RPMI8226 (cell line): ENCODE measurements around the gene PODNL1.

Experiments used
- DNase-seq: peaks from one replicate; pipeline ENCODE4 v3.0.0-alpha.2; 2015

PODNL1 gene

DNA sequence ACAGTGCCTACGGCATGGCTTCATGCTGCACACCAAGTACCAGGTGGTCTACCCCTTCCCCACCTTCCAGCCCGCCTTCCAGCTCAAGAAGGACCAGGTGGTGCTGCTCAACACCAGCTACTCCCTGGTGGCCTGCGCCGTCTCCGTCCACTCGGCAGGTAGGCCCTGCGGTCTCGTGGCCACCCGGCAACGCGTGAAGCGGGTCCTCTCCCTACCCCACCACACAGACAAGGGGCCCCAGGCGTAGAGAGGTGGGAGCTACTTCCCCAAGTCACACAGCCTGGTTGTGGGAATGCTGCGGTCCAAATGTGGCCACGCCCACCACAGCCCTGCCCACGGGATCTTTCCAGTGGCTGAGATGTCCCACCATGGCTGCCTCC lies 18.1 kb upstream of the PODNL1 start:
- no peak for DNase-seq

DNA sequence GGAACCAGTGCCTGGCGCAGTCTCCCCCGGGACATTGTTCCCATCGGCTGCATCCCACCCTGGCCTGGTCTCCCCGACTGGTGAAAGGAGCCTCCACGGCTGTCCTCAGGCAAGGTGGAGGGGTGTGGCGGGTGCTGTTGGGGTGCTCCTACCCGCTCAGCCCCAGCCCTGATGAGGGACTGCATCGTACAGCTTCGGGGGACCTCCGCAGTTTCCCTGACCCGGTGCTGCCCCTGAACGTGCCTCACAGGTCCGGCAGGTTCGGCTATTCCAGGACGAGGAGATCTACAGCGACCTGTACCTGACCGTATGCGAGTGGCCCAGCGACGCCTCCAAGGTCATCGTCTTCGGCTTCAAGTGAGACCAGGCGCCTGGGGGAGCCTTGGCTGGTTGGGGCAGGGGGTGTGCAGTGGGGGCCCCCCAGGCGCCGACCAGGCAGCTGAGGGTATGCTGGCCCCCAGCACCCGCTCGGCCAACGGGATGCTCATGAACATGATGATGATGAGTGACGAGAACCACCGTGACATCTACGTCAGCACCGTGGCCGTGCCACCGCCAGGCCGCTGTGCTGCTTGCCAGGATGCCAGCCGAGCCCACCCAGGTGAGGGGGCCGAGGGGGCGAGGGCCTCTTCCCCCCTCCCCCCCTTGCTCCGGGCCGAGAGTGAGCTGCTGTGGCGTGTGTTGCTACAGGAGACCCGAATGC lies 17.6 kb upstream of the PODNL1 start:
- DNase-seq, result no peak

DNA sequence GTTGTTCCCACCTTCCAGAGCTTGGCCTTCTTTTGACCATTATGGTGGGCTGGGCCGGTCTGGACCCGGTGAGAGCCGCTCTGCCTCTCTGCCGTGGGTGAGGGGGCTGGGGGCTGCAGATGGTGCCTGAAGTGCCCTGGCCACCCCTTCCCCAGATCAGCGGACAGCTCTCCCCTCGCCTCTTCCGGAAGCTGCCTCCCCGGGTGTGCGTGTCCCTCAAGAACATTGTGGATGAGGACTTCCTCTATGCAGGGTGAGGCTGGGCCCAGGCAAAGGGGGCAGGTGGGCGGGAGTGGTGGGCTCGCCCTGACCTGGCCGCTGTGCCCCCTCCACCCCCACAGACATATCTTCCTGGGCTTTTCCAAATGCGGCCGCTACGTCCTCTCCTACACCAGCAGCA lies 16.0 kb upstream of the PODNL1 start:
- DNase-seq, result no peak

DNA sequence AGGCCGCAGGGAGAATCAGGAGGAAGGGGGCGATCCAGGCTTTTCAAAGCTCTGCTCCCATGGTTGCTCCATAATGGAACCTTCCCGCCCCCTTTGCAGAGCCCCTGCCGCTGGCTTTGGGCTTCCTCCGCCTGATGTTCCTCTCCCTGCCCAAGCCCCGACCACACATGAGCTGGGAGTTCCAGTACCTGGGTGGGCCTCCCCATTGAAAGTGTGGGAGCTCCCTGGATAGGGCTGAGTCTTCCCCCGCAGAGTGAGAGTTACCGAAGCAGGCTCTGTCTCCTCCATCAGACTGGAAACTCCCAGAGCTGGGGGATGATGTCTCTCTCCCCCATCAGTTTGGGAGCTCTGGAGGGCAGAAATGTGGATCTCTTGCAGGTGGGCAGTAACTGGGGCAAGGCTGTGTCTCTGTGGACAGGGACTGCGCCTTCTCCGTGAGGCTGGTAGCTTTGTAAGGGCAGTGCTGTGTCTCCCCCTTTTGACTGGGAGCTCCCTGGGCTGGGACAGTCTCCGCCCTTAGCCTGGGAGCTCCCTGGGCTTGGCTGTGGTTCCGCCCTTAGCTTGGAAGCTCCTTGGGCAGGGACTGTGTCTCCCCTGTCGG lies 14.8 kb upstream of the PODNL1 start:
- peak; percentile 43 for DNase-seq

DNA sequence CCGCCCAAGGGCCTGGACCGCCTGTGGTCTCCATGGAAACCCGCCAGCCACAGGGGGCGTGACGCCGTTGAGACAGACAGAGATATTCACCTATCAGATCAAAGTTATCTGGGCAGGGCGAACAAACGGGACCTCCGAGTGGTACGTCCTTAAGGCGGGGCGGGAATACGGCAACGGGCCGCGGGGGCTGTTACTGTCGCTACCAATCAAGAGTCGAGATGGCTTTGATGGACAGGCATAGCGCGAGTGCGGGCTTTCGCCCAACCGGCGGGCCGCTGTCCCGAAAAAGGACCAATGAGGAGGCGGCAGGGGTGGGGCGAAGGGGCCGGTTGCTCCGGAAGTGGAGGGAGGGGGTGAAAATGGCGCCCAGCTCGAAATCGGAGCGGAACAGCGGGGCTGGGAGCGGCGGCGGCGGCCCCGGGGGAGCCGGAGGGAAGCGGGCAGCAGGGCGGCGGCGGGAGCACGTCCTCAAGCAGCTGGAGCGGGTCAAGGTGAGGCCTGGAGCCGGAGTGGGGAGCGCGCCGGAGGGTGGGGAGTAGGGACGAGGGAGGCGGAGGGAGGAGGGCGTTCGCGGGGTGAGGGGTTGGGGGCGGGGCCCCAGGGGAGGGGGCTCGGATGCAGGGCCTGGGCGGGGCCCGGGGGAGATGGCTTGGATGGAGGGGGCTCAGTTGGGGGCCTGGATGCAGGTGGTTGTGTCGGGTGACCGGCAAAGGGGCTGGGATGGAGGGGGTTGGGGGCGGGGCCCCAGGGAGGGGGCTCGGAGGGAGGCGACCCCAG lies 14.1 kb upstream of the PODNL1 start, which contains the start of gene DCAF15:
TSS of gene DCAF15 (plus strand) at position 356 of the 777 bp plus-strand sequence. CDS start at position 360, 4 bp downstream.
- peak; percentile 99 for DNase-seq

DNA sequence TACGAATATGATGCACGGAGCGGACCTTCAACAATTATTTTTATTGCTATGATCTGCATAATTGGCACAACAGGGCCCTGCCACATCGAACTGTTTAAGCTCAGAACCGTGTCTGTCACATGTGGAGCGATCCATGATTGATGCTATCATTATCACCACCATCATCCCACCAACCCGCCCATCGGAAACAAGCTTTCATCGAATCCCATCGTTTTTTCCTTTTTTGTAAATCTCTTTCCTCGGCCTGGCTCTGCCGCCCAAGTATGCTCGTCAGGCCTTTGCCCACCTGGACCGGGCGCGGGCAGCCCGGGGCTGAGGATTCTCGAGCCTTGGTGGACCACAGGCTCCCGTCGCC lies 13.6 kb upstream of the PODNL1 start:
- no peak for DNase-seq

DNA sequence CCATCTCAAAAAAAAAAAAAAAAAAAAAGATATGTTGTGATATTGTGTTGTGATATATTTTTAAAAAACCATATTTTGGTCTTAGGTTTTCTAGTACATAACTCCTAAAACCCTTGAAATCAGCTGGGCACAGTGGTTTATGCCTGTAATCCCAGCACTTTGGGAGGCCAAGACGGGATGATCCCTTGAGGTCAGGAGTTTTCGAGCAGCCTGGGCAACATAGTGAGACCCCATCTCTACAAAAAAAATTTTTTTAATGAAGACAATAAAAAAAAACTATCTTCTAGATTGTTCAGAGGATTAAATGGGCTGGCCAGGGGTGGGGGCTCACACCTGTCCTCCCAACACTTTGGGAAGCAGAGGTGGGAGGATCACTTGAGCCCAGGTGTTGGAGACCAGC lies 12.8 kb upstream of the PODNL1 start:
- no peak for DNase-seq

DNA sequence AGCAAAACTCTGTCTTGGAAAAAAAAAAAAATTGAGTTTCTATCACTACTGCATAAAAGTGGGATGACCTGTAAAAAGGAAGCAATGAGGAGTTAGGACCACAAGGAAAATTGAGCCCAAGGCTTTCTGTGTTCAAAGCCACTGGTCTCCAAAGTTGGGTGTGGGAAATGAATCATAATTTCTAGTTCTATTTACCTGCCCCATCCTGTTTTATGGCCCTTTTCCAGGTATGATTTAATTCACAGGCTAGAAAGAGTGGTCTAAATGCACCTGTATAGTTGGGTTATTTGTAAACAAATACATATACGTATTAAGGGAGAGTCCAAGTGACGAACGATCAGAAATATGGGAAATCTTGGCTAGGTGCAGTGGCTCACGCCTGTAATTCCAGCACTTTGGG lies 8.2 kb upstream of the PODNL1 start:
- no peak for DNase-seq

DNA sequence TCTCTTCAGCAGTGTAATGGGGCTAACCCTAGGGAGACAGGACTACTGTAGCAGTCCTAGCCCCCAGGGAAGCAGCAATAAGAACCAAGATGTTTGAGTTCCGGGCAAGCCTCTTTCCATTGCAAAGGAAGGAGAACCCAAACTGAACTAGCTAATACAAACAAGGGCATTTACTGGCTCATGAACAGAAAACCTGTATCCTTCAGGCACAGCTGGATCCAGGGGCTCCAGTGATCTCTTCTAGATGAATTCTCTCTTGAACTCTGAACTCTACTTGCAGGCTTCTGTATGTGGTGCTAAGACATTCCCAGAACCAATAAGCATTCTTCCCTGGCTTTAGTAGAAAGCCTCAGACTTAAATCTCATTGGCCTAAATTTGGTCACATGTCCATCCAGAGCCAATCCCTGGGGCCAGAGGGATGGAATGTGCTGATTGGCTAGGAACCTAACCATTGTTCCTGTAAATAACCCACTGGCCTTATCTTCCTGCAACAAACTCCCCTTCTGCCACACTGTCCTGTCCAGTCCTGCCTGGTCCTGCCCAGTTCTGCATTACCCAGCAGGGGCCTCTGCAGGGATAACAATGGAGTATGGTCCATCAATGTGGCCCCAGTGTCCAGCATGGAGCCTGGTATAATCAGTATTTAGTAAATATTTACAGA lies 3.9 kb upstream of the PODNL1 start:
- no peak for DNase-seq

DNA sequence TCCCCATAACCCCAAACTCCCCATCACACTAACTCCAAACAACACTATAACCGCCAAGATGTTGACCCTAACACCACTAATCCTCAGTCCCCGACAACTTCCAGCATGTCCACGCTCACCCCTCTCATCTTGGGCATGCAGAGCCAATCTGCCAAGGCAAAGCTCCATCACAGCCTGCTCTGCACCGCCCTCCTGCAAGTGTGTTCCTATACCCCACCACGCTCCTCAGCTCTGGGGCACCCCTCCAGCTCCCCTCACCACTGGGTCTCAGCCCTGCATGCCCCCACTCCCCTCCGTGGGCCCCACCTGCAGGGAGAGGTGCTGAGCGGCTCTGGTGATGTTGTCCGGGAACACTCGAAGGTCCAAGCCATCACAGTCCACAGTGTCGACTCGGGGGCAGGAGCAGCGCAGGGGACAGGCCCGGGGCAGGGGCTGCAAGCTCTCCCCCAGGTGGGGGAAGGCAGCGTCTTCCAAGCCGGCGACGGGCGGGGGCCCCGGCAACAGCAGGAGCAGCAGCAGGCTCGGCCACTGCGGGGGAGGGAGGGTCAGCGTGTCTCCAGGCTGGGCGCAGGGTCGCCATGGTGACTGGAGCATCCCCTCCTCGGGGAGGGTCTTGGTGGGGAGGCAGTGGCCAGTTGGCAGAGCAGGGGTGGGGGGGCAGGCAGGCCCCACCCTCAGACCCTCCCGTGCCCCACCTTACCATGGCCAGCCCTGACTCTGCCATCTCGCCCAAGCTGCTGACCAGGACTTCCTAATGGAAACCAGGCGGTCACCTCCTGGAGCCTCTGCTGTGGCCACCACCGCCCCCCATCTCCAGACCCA lies 527 bp downstream of the PODNL1 start:
- no peak for DNase-seq

DNA sequence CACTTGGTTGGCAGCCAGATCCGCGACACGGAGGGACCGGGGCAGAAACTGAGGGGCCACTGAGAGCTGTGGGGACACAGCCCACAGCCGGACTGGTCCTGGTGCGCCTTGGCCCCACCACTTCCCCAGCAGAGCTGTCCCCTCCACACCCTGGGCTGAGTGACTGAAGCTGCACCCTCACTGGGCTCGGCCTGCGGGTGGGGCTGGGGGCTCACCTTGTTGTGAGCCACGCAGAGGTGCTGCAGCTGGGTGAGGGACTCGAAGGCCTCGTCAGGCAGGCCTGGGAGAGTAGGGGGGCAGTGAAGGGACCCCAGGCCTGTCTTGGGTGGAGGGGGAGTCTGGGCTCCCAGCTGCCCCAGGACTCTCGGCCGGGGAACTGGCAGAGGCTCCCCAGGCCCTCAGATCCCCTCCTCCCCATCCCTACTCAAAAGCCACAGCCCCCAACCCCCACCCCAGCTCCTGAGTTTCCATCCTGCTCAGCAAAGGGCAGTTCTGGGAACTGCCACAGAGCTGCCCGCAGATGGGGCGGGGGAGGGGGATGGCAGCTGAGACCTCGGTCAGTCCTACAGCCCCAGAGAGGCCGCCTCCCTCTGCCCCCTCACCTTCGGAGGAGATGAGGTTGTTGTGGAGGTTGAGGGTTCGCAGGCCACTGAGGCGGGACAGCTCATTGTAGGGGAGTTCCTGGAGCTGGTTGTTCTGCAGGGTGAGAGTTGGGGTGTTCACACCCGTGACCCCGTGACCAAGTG lies 2.3 kb downstream of the PODNL1 start:
- no peak for DNase-seq

DNA sequence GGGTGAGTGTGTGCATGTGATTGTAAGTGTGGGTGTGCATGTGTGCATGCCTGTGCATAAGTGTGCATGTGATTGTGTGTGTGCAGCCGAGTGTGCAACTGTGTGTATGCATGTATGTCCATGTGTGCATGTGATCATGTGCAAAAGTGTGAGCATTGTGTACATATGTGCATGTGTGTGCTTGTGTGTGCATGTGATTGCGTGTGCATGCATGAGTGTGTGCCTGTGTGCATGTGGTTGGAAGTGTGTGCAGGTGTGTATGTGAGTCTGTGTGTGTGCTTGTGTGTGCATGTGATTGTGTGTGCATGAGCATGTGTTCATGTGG lies 3.5 kb downstream of the PODNL1 start:
- no peak for DNase-seq

DNA sequence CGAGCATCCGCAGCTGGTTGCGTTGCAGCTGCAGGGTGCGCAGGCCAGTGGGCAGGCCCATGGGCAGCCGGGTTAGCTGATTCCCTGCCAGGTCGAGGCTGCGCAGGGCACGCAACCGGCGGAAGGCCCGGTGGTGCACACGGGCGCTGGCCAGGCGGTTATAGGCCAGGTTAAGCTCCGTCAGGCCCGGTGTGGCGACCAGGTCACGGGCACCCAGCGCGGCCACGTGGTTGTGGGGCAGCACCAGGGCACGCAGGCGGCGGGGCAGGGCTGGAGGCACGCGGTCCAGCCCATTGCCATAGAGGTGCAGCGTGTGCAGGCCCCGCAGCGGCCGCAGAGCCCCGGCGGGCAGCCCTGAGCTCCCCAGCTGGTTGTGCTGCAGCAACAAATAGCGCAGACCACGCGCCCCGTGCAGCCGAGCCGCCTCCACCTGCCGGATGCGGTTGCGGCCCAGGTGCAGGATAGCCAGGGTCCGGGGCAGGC lies 5.3 kb downstream of the PODNL1 start:
- DNase-seq, result peak; percentile 45

DNA sequence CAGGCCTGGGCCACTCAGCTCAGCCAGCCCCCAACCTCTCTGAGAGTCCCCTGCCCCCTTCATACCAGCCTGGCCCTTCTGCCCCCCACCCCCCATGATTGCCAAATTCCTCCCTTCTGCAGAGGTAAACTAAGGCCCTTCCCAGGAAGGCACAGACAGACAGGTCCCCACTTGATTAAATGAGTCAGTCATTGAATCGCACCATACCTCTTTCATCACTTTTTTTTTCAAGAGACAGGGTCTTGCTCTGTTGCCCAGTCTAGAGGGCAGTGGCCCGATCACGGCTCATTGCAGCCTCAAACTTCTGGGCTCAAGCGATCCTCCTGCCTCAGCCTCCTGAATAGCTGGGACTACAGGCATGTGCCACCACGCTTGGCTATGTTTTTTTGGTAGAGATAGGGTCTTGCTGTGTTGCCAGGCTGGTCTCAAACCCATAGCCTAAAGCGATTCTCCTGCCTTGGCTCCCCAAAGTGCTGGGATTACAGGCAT lies 6.0 kb downstream of the PODNL1 start:
- no peak for DNase-seq

DNA sequence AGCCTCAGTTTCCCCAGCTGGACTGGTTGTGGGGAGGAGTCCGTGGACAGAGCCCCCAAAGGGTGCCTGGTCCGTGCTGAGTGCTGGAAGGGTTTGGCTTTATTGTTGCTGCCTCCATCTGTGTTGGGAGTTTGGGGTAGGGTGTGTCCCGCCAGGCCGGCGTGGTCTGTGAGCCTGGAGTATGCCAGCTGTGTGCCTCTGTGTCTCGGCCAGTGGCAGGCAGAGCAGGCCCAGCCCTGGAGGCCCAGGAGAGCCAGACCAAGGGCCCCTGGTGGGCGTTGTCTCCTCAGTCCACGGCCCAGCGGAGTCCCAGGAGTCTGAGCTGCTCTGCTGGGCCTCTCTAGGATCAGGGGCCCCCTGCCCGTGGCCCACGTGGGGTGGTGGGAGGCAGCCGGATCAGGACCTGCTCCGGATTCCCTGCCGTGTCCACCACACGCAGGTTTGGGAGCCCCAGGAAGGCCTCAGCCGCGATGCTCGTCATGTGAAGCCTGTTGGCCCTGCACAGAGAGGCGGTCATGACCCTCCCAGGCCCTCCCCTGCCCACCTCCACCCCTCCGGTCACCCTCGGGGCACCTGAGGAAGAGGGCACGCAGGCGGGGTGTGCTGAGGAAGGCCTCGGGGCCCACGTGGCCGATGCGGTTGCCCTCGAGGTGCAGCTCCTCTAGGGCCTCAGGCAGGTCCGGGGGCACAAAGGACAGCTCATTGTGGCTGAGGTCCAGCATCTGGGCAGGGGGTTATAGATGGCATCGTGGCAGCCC lies 6.6 kb downstream of the PODNL1 start:
- DNase-seq, result no peak

DNA sequence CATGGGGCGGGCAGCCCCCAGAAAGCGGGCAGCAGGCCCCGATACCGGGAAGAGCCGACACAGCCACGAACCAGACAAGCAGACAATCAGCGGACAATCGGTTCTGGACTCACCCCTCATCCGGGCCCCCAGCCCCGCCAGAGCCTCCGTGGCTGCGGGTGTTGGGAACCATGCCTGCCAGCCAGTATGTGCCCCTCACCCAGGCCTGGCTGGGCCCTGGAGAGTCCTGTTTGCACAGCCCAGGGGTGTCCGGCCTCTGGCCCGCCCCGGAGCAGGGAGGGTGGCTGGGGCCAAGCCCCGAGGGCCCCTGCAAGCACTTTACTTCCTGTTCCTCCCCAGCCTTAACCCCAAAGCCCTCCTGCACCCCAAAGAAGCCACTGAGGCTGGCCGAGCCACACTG lies 7.8 kb downstream of the PODNL1 start:
- no peak for DNase-seq

DNA sequence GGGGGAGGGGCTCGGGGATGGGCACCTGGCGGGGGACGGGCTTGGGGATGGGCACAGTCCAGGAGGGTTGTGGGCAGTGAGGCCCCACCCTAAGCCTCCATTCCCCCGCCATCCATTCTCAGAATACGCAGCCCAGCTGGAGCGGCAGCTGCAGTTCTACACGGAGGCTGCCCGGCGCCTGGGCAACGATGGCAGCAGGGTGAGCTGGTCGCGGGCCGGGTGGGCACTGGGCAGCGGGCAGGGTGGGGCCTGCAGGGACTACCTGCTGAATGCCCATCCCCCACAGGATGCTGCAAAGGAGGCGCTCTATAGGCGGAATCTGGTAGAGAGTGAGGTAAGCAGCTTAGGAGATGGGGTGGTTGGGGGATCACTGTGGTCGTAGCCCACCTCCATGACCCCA lies 8.3 kb downstream of the PODNL1 start:
- no peak for DNase-seq

DNA sequence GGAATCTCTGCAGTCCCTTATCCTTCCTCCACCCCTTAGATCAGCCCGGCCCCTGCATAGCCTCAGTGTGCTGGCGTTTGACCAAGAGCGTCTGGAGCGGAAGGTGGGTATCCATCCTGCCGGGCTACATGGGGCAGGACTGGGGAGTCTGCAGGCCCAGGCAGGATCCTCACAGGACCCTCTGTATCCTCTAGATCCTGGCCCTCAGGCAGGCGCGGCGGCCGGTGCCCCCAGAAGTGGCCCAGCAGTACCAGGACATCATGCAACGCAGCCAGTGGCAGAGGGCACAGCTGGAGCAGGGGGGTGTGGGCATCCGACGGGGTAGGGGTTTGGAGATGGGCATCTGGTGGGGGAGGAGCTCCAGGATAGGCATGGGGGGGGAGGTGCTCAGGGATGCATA lies 8.9 kb downstream of the PODNL1 start:
- no peak for DNase-seq

DNA sequence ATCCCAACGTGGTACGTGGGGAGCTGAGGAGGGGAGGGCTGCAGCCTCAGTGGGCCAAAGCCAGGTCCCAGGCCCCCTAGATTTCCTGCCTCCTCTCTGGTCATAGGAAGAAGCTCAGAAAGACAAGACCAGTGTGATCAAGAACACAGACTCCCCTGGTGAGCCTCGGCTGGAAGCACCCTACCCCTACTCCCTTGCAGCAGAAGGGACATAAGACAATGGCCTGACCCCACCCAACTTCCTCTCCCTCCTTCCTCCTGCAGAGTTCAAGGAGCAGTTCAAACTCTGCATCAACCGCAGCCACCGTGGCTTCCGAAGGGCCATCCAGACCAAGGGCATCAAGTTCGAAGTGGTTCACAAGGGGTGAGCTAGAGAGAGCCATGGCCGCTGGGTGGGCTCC lies 11.5 kb downstream of the PODNL1 start:
- no peak for DNase-seq

DNA sequence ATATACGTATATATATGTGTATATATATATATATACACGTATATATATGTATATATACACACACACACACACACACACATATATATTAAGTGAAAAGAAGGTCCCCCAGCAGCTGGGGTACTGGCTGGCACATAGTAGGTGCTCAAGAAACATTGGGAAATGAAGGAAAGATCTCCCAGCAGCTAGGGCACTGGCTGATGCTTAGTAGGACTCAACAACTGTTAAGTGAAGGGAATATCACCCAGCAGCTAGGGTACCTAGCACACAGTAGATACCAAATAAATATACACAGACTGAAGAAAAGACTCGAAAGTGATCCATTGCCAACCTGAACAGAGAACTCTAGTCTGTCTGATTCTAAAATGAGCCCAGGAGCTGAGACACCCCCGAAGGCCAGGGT lies 12.2 kb downstream of the PODNL1 start:
- no peak for DNase-seq
